ENCODE data around the gene LOC101059915.

The LOC101059915 gene

DNA sequence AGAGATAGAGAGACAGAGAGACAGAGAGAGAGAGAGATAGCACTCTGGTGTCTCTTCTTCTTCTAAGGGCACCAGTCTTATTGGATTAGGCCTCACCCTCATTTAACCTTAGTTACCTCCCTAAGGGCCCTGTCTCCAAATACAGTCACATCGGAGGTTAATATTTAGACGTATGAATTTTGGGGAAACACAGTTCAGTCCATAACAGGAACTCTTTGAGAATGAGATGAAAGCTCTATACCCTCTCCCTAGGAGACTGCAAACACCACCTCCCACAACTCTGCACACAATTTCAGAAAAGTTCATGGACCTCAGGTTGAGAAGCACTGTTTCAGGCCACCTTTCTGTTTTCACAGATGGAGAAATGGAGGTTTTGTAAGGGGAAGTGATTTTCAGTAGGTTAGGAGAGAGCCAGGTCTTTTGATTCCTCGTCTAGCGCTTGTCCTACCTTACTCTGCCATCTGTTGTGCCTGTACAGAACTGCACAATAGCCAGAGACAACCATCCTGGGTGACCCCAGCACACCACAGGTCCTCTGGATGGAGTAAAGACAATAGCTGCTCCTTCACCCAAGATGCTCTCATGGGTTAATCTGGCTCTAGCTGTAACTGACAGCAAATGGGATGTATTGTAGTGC is 16.9 kb upstream of the LOC101059915 start:
- Histone ChIP-seq H2AFZ (ENCODE audit: control insufficient read depth, low read depth, low read length) (peak overlapping the region; percentile 62), H3K27me3 (replicated peaks in 1 of 2; ENCODE audit: control insufficient read depth in 2 of 2, insufficient read depth in 2 of 2, low read length in 1 of 2) (no peaks in the 10 kb centered on the region), H3K79me2 (ENCODE audit: control insufficient read depth, insufficient read depth, low read length) (no peaks in the 10 kb centered on the region), H4K20me1 (ENCODE audit: control insufficient read depth, insufficient read depth) (no peaks in the 10 kb centered on the region), H3K4me1 (ENCODE audit: control insufficient read depth, insufficient read depth, low read length) (0 out of 2 replicates have a peak, but pooled peaks cover 3% of the 10 kb centered on the region), H3K36me3 (ENCODE audit: control insufficient read depth in 2 of 2, insufficient read depth in 2 of 2, low read length in 1 of 2) (no peaks in the 10 kb centered on the region), H3K9ac (ENCODE audit: control insufficient read depth, insufficient read depth, low read length) (no peak overlapping the region), H3K27ac (ENCODE audit: control insufficient read depth, insufficient read depth) (peak overlapping the region; percentile 27; the same call in 1 of the 2 replicates), H3K4me3 (no peak overlapping the region), H3K9me3 (replicated peaks; ENCODE audit: control insufficient read depth, insufficient read depth, low read length) (no peaks in the 10 kb centered on the region), H3K4me2 (ENCODE audit: control insufficient read depth, insufficient read depth) (no peak overlapping the region; the same call in 1 of the 2 replicates)
- intact Hi-C loops (cut with micrococcal nuclease; ENCODE audit: unreplicated experiment) (loop anchor here (1.0 to 5.0 kb wide), 5 partner anchors 28 to 218 kb away; partner anchors contain the start of gene CXCR3), in situ Hi-C loops (cut with MboI) (loop anchor here (5.0 to 25.0 kb wide), 4 partner anchors 33 to 863 kb away; partner anchors contain the start of gene CXCR3)
- ATAC-seq: peak; percentile 96
- ChIA-PET RAD21 (ENCODE audit: unreplicated experiment) (interaction anchor here (0.6 to 2.8 kb wide), 7 partner anchors 14 to 113 kb away, joined by 3 to 24 read pairs (median 5); partner anchors contain the start of gene CXCR3), CTCF (interaction anchor here (0.6 to 3.6 kb wide), 19 partner anchors 12 to 468 kb away, joined by 3 to 25 read pairs (median 5); partner anchors contain the start of genes CXCR3 and OGT), POLR2A (interaction anchor here (1.9 kb wide), 1 partner anchor 29 kb away, joined by 6 read pairs; no protein-coding TSS in a partner anchor), SMC1A (ENCODE audit: uncharacterized antibody, unreplicated experiment) (interaction anchor here (1.0 to 4.7 kb wide), 11 partner anchors 12 to 137 kb away, joined by 3 to 33 read pairs (median 5); partner anchors contain the start of gene CXCR3)
- DNase-seq (ENCODE audit: low read depth, low spot score): no peak
- WGBS (ENCODE audit: insufficient coverage, insufficient replicate concordance, low lambda C conversion rate, missing lambda C conversion rate): 39% methylated on average over 4 of the region's 4 CpGs
- peak; percentile 76 for FAIRE-seq
- no TSS peak for BruUV-seq (replicated peaks)
- TF ChIP-seq SMC3 (IDR thresholded peaks at IDR 0.05; ENCODE audit: borderline replicate concordance, low read length) (peak; percentile 49; the same call in 1 of the 2 replicates), NR2C2 (IDR thresholded peaks at IDR 0.05; ENCODE audit: borderline replicate concordance, control insufficient read depth, insufficient read length, low read depth) (no peak), HDAC2 (IDR thresholded peaks at IDR 0.05) (no peak), EGR1 (IDR thresholded peaks at IDR 0.05; ENCODE audit: borderline replicate concordance in 1 of 2, low read depth in 2 of 2, low read length in 2 of 2) (no peak), RB1 (IDR thresholded peaks at IDR 0.05; ENCODE audit: borderline replicate concordance) (no peak), IRF4 (IDR thresholded peaks at IDR 0.05; ENCODE audit: low read depth, low read length) (no peak), ATF7 (IDR thresholded peaks at IDR 0.05; ENCODE audit: low read depth) (no peak), SRF (IDR thresholded peaks at IDR 0.05; ENCODE audit: low read depth in 2 of 2, low read length in 2 of 2) (no peak), IKZF2 (IDR thresholded peaks at IDR 0.05) (no peak), POLR2A (IDR thresholded peaks at IDR 0.05; ENCODE audit: low read depth, low read length) (no peak), STAT1 (conservative IDR thresholded peaks at IDR 0.05) (no peak), RAD21 (IDR thresholded peaks at IDR 0.05; ENCODE audit: insufficient read depth, low read depth, low read length) (peak; percentile 69), SPI1 (IDR thresholded peaks at IDR 0.05; ENCODE audit: borderline replicate concordance, insufficient read depth, low read depth, low read length) (peak; percentile 66), YY1 (IDR thresholded peaks at IDR 0.05; ENCODE audit: low read depth, low read length) (0 out of 2 replicates have a peak, but pooled peaks have one; percentile 39), IKZF1 (conservative IDR thresholded peaks at IDR 0.05) (peak; percentile 18; the same call in 1 of the 2 replicates), EZH2 (IDR thresholded peaks at IDR 0.05; ENCODE audit: borderline replicate concordance, control insufficient read depth, low read depth, low read length) (no peak)
- TF ChIP-seq, protein P1, sequence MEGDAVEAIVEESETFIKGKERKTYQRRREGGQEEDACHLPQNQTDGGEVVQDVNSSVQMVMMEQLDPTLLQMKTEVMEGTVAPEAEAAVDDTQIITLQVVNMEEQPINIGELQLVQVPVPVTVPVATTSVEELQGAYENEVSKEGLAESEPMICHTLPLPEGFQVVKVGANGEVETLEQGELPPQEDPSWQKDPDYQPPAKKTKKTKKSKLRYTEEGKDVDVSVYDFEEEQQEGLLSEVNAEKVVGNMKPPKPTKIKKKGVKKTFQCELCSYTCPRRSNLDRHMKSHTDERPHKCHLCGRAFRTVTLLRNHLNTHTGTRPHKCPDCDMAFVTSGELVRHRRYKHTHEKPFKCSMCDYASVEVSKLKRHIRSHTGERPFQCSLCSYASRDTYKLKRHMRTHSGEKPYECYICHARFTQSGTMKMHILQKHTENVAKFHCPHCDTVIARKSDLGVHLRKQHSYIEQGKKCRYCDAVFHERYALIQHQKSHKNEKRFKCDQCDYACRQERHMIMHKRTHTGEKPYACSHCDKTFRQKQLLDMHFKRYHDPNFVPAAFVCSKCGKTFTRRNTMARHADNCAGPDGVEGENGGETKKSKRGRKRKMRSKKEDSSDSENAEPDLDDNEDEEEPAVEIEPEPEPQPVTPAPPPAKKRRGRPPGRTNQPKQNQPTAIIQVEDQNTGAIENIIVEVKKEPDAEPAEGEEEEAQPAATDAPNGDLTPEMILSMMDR (IDR thresholded peaks at IDR 0.05 in 2 of 3, conservative IDR thresholded peaks at IDR 0.05 in 1 of 3; ENCODE audit: control insufficient read depth in 2 of 3, extremely low read depth in 1 of 3, insufficient read depth in 1 of 3, low read depth in 3 of 3, low read length in 3 of 3): peak; percentile 39 to 56 (median 54); a peak in 4 of 6 replicates
- TF ChIP-seq, protein P2, sequence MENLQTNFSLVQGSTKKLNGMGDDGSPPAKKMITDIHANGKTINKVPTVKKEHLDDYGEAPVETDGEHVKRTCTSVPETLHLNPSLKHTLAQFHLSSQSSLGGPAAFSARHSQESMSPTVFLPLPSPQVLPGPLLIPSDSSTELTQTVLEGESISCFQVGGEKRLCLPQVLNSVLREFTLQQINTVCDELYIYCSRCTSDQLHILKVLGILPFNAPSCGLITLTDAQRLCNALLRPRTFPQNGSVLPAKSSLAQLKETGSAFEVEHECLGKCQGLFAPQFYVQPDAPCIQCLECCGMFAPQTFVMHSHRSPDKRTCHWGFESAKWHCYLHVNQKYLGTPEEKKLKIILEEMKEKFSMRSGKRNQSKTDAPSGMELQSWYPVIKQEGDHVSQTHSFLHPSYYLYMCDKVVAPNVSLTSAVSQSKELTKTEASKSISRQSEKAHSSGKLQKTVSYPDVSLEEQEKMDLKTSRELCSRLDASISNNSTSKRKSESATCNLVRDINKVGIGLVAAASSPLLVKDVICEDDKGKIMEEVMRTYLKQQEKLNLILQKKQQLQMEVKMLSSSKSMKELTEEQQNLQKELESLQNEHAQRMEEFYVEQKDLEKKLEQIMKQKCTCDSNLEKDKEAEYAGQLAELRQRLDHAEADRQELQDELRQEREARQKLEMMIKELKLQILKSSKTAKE (IDR thresholded peaks at IDR 0.05; ENCODE audit: low read depth, poor library complexity, severe bottlenecking): peak; percentile 67
